Endothelial cell (in vitro differentiated cells): Measurements from ENCODE around the gene CCDC24. TPM values are rescaled to one million over a fixed set of nuclear protein-coding genes. Genes with fewer than 3 reads are reported as not detected.

Experiments
- DNase-seq: peaks from one replicate; pipeline ENCODE4 v3.0.0; 2021; ENCODE audit warnings: low spot score
- H3K27ac Mint-ChIP-seq: one replicate; pipeline ENCODE4 v1.8.0; 2021; ENCODE audit warnings: mixed read lengths, inconsistent platforms; ENCODE audit not compliant: unreplicated experiment
- H3K27me3 Mint-ChIP-seq: one replicate; pipeline ENCODE4 v1.8.0; 2021; ENCODE audit warnings: mild to moderate bottlenecking, moderate library complexity, mixed read lengths, inconsistent platforms; ENCODE audit not compliant: unreplicated experiment
- H3K36me3 Mint-ChIP-seq: one replicate; pipeline ENCODE4 v1.8.0; 2021; ENCODE audit warnings: mild to moderate bottlenecking, low read depth, mixed read lengths, inconsistent platforms; ENCODE audit not compliant: unreplicated experiment
- H3K4me1 Mint-ChIP-seq: one replicate; pipeline ENCODE4 v1.8.0; 2021; ENCODE audit warnings: mild to moderate bottlenecking, mixed read lengths, inconsistent platforms; ENCODE audit not compliant: unreplicated experiment
- H3K4me3 Mint-ChIP-seq: one replicate; pipeline ENCODE4 v1.8.0; 2021; ENCODE audit warnings: mild to moderate bottlenecking, mixed read lengths, inconsistent platforms; ENCODE audit not compliant: unreplicated experiment
- H3K9me3 Mint-ChIP-seq: one replicate; pipeline ENCODE4 v1.8.0; 2021; ENCODE audit warnings: mixed read lengths, inconsistent platforms; ENCODE audit not compliant: unreplicated experiment
- total RNA-seq: library from RNA; stranded (reverse); fragmentation: NEBNext Ultra II Directional; extraction: Animal tissue kit (Norgen Biotek cat#: 25700); gene quantifications from one replicate; pipeline ENCODE4 v1.2.1, GENCODE V29; 2021; ENCODE audit not compliant: unreplicated experiment
- TF ChIP-seq, protein P1 (sequence below): fragments of 200-600 bp; sonication (generic); IDR thresholded peaks from one replicate; pipeline ENCODE4 v1.5.0; 2021; ENCODE audit warnings: antibody characterized with exemption; ENCODE audit not compliant: unreplicated experiment

The CCDC24 gene
- total RNA-seq, 1 donor from 2014 or later: 4.2 TPM

DNA sequence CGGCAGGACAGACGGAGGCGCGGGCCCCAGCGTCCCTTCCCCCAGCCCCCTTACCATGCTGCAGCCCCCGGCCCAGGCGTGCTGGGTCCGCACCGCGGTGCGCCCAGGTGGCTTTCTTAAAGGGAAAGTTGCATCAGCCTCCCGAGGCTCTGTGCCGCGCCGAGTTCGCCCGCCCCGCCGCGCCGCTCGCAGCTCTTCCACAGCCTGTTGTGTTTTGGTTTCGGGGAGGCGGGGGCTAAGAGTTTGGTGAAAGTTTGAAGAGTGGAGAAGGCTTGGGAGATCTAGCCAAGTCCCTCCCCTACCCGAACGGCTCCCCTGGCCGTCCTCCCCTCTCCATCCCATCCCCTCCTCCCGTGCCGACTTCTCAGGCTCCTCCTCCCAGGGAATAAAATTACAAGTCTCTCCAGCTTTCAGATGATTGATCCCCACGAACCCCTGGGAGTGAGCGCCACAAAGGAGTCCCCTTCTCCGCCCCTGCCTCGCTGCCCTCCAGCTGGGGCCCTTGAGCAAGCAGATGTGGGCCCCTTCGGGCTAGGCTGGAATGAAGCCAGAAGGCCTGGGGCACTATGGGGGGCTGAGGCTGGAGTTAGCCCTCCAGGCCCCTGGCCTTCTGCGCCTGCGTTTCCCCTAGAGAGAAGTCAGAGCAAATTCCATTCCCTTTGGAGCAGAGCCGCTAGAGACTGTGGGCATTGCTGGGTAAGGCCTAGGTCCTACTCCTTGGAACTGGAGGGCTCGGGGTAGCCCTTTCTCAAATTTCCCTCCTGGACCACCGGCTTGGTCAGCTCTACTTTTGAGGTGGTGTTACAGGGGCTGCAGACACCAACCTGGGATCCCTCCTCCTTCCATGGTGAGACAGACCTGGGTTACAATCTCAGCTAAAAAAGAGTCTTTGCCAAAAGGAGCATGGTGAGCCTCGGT is 40.1 kb downstream of the CCDC24 start, which contains the start of gene SLC6A9:
TSS of gene SLC6A9 (minus strand) at position 211 of the 918 bp plus-strand sequence. CDS start 7,185 bp downstream, outside the sequence.
- no peaks in the 10 kb centered on the region for H3K9me3 Mint-ChIP-seq
- peak within 1 kb of the TSS; percentile 90 for H3K4me3 Mint-ChIP-seq
- H3K27me3 Mint-ChIP-seq: peaks cover 17% of the 10 kb centered on the region
- peaks cover 30% of the 10 kb centered on the region for H3K4me1 Mint-ChIP-seq
- peak within 1 kb of the TSS; percentile 18 for H3K27ac Mint-ChIP-seq
- TF ChIP-seq, protein P1, sequence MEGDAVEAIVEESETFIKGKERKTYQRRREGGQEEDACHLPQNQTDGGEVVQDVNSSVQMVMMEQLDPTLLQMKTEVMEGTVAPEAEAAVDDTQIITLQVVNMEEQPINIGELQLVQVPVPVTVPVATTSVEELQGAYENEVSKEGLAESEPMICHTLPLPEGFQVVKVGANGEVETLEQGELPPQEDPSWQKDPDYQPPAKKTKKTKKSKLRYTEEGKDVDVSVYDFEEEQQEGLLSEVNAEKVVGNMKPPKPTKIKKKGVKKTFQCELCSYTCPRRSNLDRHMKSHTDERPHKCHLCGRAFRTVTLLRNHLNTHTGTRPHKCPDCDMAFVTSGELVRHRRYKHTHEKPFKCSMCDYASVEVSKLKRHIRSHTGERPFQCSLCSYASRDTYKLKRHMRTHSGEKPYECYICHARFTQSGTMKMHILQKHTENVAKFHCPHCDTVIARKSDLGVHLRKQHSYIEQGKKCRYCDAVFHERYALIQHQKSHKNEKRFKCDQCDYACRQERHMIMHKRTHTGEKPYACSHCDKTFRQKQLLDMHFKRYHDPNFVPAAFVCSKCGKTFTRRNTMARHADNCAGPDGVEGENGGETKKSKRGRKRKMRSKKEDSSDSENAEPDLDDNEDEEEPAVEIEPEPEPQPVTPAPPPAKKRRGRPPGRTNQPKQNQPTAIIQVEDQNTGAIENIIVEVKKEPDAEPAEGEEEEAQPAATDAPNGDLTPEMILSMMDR: no peak
- DNase-seq: peak; percentile 24
- peaks cover 5% of the 10 kb centered on the region for H3K36me3 Mint-ChIP-seq

DNA sequence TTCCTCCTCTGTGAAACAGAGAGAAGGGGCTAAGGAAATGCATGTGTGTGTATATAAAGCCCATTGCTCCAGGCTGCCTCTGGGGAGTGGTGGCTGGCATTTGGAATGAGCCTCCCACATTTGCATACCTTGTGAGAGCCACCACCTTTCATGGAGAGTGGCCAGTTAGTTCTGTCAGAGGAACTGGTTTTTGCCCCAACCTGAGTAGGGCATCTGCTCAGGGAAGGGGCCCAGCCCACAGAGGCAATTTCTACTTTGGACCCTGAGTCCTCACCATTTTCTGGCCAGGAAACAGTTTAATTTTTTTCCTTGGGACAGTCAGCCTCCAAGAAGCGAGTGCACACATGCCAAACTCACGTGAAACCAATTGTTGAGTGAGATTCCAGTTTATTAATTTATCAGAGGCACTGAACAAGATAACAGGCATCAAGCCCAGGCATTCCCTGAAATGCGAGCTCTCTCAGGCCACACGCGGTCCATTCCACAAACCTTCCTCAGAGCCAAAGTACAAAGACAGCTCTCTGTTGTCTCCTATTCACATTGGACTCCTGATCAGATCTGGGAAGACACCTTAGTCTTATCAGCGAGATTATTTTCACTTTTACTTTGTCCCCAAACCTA is 40.9 kb downstream of the CCDC24 start:
- H3K4me3 Mint-ChIP-seq: peak overlapping the region; percentile 90
- no peaks in the 10 kb centered on the region for H3K9me3 Mint-ChIP-seq
- H3K27ac Mint-ChIP-seq: peak overlapping the region; percentile 64
- no peak for DNase-seq
- peaks cover 5% of the 10 kb centered on the region for H3K36me3 Mint-ChIP-seq
- H3K27me3 Mint-ChIP-seq: peaks cover 17% of the 10 kb centered on the region
- peaks cover 28% of the 10 kb centered on the region for H3K4me1 Mint-ChIP-seq
- TF ChIP-seq, protein P1: no peak

DNA sequence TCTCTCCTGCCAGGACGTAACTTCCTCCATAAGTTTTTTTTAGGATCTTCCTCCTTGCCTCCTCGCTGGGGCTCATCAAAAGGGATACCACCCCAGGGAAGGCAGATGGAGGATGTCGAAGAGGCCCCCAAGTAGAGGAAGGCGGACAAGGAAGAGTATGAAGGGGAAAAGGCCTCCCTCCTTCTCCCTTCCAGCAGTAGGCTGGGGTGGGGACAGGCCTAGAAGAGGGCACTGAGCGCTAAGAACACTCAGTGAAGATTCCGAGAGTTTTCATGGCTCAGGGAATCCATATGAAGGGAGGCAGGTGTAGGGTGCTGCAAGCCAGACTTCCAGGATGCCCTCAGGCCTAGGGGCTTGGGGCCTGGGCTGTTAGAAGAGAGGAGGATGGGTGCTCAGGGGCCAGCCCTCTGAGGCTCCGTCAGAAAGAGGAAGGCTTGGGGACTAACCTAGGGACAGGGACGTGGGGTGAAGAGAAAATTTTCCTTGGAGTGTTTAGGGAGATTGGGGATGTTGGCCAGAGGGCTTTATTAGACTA is 41.7 kb downstream of the CCDC24 start:
- H3K27ac Mint-ChIP-seq: no peak overlapping the region

DNA sequence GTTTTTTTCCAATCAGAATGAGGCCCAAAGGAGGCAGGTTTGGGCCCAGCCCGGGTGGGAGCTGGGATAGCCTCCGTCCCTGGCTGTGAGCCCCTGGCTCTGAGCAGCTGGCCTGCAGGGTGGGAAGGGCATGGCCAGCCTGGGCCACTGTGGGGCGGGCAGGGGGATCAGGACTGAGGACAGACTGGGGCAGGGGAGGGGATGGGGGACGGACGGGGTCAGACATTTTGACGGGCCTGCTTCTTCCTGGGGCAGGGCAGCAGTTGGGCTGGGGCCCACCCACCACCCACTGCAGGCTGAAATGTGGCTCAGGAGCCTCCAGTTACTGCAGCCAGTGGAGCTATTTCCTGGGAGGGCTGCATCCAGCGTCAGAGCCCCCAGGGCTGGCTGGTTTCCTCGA is 42.4 kb downstream of the CCDC24 start:
- TF ChIP-seq, protein P1: no peak
- H3K4me1 Mint-ChIP-seq: peaks cover 15% of the 10 kb centered on the region
- H3K27me3 Mint-ChIP-seq: peaks cover 16% of the 10 kb centered on the region
- no peak overlapping the region for H3K4me3 Mint-ChIP-seq
- H3K27ac Mint-ChIP-seq: no peak overlapping the region
- peaks cover 2% of the 10 kb centered on the region for H3K36me3 Mint-ChIP-seq
- DNase-seq: no peak
- H3K9me3 Mint-ChIP-seq: no peaks in the 10 kb centered on the region

More for the DNA sequence above, 41.7 kb downstream of the CCDC24 start:
- H3K9me3 Mint-ChIP-seq: no peaks in the 10 kb centered on the region
- peaks cover 22% of the 10 kb centered on the region for H3K4me1 Mint-ChIP-seq
- peaks cover 5% of the 10 kb centered on the region for H3K36me3 Mint-ChIP-seq
- DNase-seq: no peak
- TF ChIP-seq, protein P1: no peak
- H3K27me3 Mint-ChIP-seq: peaks cover 17% of the 10 kb centered on the region
- no peak overlapping the region for H3K4me3 Mint-ChIP-seq
